A673 (cell line): ENCODE results near the gene DOCK4.

Experiments used
- EZH2 ChIP-seq: fragments of 200-600 bp; sonication (generic); IDR thresholded peaks from 2 replicates; pipeline ENCODE4 v1.6.1; 2017; ENCODE audit warnings: borderline replicate concordance, low read depth, mild to moderate bottlenecking, mixed read lengths, antibody characterized with exemption, low read length; ENCODE audit not compliant: poor library complexity, severe bottlenecking
- TF ChIP-seq, protein P1 (sequence below): fragments of 300-800, 200-600 bp; sonication (generic); conservative IDR thresholded peaks from 2 replicates; pipeline ENCODE4 v1.5.1; 2017; ENCODE audit warnings: low read depth, mild to moderate bottlenecking, antibody characterized with exemption, low read length, moderate library complexity, mixed read lengths

DNA sequence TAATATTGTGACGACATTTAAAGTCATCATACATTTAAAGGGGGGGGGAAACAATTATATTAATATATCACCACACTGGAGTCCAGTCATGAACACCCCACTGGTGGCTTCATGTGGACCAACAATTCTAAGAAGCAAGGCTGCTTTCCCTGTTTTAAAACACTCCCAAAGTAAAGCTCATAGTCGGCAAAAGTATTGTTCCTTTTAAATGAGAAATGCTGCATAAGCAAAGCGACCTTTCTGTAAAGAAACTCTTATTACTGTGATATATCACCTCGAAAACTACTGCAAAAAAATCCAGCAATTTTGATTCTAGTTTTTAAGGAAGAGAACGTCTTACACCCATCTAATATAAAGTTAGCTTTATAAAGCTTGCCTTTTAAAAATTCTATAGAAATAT, 112.8 kb downstream of the DOCK4 start:
- TF ChIP-seq, protein P1, sequence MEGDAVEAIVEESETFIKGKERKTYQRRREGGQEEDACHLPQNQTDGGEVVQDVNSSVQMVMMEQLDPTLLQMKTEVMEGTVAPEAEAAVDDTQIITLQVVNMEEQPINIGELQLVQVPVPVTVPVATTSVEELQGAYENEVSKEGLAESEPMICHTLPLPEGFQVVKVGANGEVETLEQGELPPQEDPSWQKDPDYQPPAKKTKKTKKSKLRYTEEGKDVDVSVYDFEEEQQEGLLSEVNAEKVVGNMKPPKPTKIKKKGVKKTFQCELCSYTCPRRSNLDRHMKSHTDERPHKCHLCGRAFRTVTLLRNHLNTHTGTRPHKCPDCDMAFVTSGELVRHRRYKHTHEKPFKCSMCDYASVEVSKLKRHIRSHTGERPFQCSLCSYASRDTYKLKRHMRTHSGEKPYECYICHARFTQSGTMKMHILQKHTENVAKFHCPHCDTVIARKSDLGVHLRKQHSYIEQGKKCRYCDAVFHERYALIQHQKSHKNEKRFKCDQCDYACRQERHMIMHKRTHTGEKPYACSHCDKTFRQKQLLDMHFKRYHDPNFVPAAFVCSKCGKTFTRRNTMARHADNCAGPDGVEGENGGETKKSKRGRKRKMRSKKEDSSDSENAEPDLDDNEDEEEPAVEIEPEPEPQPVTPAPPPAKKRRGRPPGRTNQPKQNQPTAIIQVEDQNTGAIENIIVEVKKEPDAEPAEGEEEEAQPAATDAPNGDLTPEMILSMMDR = no peak
- no peak for TF ChIP-seq EZH2
